HepG2 (cell line): Measurements from ENCODE around the gene COPZ1. TPM values are rescaled to one million over a fixed set of nuclear protein-coding genes. Genes with fewer than 3 reads are reported as not detected.

Experiments
- AFF4 ChIP-seq: sonication (generic); formaldehyde crosslinking; IDR thresholded peaks from 2 replicates; pipeline ENCODE4 v1.4.0; 2020; ENCODE audit warnings: missing genetic modification reagents
- DPF2 ChIP-seq: sonication (generic); formaldehyde crosslinking; IDR thresholded peaks from 2 replicates; pipeline ENCODE4 v1.4.0; 2020; ENCODE audit warnings: mild to moderate bottlenecking, low read depth, missing genetic modification reagents, borderline replicate concordance
- DR1 ChIP-seq: sonication (generic); formaldehyde crosslinking; IDR thresholded peaks from 2 replicates; pipeline ENCODE4 v1.8.0; 2021; ENCODE audit warnings: mild to moderate bottlenecking, missing genetic modification reagents, inconsistent platforms
- ELF3 ChIP-seq: IDR thresholded peaks from 2 replicates; pipeline ENCODE4 v1.6.1; 2016; ENCODE audit warnings: missing genetic modification reagents, missing compliant biosample characterization
- FIP1L1 ChIP-seq: fragments of 200-400 bp; formaldehyde crosslinking; IDR thresholded peaks from 2 replicates; pipeline ENCODE4 v1.6.1; 2018; ENCODE audit warnings: low read depth, mild to moderate bottlenecking, low read length, moderate library complexity, borderline replicate concordance; ENCODE audit not compliant: insufficient read depth
- HNF4A ChIP-seq: sonication (generic); formaldehyde crosslinking; IDR thresholded peaks from 2 replicates; pipeline ENCODE4 v1.4.0; 2020; ENCODE audit warnings: missing genetic modification reagents
- HNRNPH1 ChIP-seq: fragments of 200-400 bp; formaldehyde crosslinking; optimal IDR thresholded peaks from 2 replicates; pipeline ENCODE3; 2017; ENCODE audit warnings: mild to moderate bottlenecking, low read depth, low read length
- MAFF ChIP-seq: IDR thresholded peaks from 2 replicates; pipeline ENCODE4 v1.6.1; 2011; ENCODE audit warnings: low read depth, low read length, improper control_type of control experiment
- MBD4 ChIP-seq: IDR thresholded peaks from 2 replicates; pipeline ENCODE4 v1.6.1; 2012; ENCODE audit warnings: low read length, inconsistent platforms, borderline replicate concordance
- PAF1 ChIP-seq: IDR thresholded peaks from 2 replicates; pipeline ENCODE4 v1.6.1; 2016; ENCODE audit warnings: missing genetic modification reagents, missing compliant biosample characterization
- PHF20 ChIP-seq: sonication (generic); formaldehyde crosslinking; IDR thresholded peaks from 2 replicates; pipeline ENCODE4 v1.5.0; 2020; ENCODE audit warnings: mild to moderate bottlenecking, missing genetic modification reagents
- POLR2AphosphoS5 ChIP-seq: IDR thresholded peaks from 2 replicates; pipeline ENCODE4 v1.6.1; 2012; ENCODE audit warnings: low read depth, low read length
- RBM22 ChIP-seq: fragments of 200-400 bp; formaldehyde crosslinking; optimal IDR thresholded peaks from 2 replicates; pipeline ENCODE3; 2017; ENCODE audit warnings: mild to moderate bottlenecking, low read length, moderate library complexity
- REXO4 ChIP-seq: sonication (generic); formaldehyde crosslinking; IDR thresholded peaks from 2 replicates; pipeline ENCODE4 v1.8.0; 2022; ENCODE audit warnings: missing genetic modification reagents, mild to moderate bottlenecking, borderline replicate concordance
- SALL1 ChIP-seq: sonication (generic); formaldehyde crosslinking; IDR thresholded peaks from 2 replicates; pipeline ENCODE4 v1.8.0; 2022; ENCODE audit warnings: mild to moderate bottlenecking, missing genetic modification reagents
- SRSF4 ChIP-seq: fragments of 200-400 bp; formaldehyde crosslinking; IDR thresholded peaks from one replicate; pipeline ENCODE4 v1.6.1; 2018; ENCODE audit warnings: mild to moderate bottlenecking, low read depth, low read length, moderate library complexity; ENCODE audit not compliant: poor library complexity, severe bottlenecking
- TRIM22 ChIP-seq: fragments of 450-650 bp; IDR thresholded peaks from 2 replicates; pipeline ENCODE4 v1.6.1; 2017
- ZNF10 ChIP-seq: sonication (generic); formaldehyde crosslinking; IDR thresholded peaks from 2 replicates; pipeline ENCODE4 v1.4.0; 2020; ENCODE audit warnings: mild to moderate bottlenecking, low read depth, missing genetic modification reagents, borderline replicate concordance
- ZNF543 ChIP-seq: sonication (generic); formaldehyde crosslinking; IDR thresholded peaks from 2 replicates; pipeline ENCODE4 v1.4.0; 2020; ENCODE audit warnings: mild to moderate bottlenecking, missing genetic modification reagents
- ZNF672 ChIP-seq: sonication (generic); formaldehyde crosslinking; IDR thresholded peaks from 2 replicates; pipeline ENCODE4 v1.8.1; 2022; ENCODE audit warnings: missing genetic modification reagents
- polyA plus RNA-seq, 8 experiments: library from polyadenylated mRNA; depleted of rRNA in 3 of 8; stranded (reverse) in 7 of 8; unstranded in 1 of 8; fragments of >200 nt; fragmentation: Illumina TruSeq in 4 of 8; extraction: Trizol in 4 of 8; gene quantifications; 2 replicates each; pipeline versions ENCODE4 v1.2.1 to v1.2.3, GENCODE V29; 2011 to 2016; ENCODE audit warnings: low read depth in 4 of 8, missing spikeins in 1 of 8, mixed read lengths in 1 of 8; ENCODE audit not compliant: insufficient read depth in 1 of 8
- total RNA-seq, 5 experiments: library from RNA; depleted of rRNA; stranded (reverse); fragments of >200 nt; fragmentation: Illumina TruSeq; extraction: Trizol; gene quantifications; 2 replicates each; pipeline ENCODE4 v1.2.3, GENCODE V29; 2016; ENCODE audit warnings: low read depth in 1 of 5
- TF ChIP-seq, protein P1 (sequence below): sonication (generic); formaldehyde crosslinking; conservative IDR thresholded peaks from 2 replicates; pipeline ENCODE4 v1.4.0; 2020; ENCODE audit warnings: missing genetic modification reagents

COPZ1 gene
- total and polyA plus RNA-seq, 2 of the 13 experiments (the other 11 are each of a cell fraction or from before 2014, with no cell fraction given), result 125 to 184 TPM

DNA sequence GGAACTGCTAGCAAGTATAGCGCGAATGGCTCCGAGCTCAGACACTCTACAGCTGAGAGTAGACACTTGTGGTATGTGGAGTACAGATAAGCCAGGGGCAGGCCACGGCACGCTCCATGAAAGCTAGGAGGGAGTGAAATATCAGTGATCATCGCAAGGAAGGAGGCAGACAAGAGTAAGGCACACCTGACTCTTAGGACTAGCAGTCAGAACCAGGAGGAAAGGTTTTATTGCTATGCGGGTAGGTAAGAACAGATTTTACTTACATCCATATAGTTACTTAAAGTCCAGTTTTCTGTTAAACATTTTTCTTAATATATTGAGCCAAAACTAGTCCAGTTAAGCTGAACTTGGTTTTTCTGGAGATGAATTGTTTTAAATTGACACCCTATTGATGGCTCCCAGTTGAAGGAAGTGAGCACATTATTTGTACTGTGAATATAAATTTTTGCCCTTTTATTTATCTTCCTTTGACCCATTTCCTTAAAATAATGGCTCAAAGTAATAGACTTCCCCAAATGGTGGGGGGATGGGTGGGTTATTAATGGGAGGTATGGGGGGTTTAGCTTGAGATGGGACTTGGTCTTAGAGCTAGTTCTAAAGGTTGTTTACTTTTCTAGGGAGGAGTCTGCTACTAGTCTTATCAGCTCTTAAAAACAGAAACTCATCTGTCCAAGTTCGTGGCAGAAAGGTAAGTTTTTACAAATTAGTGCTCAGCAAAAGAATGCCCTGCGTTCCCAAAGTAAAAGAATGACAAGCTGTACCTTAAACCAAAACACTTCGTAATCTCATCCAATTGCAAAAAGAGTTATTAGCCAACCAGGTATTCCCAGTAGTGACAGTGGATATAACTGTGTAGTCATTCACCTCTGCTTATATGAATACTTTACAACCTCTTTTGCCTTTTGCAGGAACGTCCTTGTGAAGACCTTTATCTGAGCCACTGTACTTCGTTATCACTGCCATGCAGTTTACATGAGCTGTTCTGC lies 38.6 kb upstream of the COPZ1 start (continued):
- TF ChIP-seq, protein P1, sequence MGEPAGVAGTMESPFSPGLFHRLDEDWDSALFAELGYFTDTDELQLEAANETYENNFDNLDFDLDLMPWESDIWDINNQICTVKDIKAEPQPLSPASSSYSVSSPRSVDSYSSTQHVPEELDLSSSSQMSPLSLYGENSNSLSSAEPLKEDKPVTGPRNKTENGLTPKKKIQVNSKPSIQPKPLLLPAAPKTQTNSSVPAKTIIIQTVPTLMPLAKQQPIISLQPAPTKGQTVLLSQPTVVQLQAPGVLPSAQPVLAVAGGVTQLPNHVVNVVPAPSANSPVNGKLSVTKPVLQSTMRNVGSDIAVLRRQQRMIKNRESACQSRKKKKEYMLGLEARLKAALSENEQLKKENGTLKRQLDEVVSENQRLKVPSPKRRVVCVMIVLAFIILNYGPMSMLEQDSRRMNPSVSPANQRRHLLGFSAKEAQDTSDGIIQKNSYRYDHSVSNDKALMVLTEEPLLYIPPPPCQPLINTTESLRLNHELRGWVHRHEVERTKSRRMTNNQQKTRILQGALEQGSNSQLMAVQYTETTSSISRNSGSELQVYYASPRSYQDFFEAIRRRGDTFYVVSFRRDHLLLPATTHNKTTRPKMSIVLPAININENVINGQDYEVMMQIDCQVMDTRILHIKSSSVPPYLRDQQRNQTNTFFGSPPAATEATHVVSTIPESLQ (CRISPR knock-in tag), result no peak
- TF ChIP-seq HNF4A (no peak), ELF3 (CRISPR knock-in tag) (no peak), SALL1 (CRISPR knock-in tag) (0 out of 2 replicates have a peak, but pooled peaks have one; percentile 18), MAFF (no peak), ZNF10 (CRISPR knock-in tag) (no peak), ZNF543 (CRISPR knock-in tag) (0 out of 2 replicates have a peak, but pooled peaks have one; percentile 38), REXO4 (no peak), ZNF672 (CRISPR knock-in tag) (no peak), AFF4 (no peak), DPF2 (CRISPR knock-in tag) (no peak), PAF1 (CRISPR knock-in tag) (peak; percentile 80; the same call in 1 of the 2 replicates), SRSF4 (no peak), RBM22 (peak; percentile 97), DR1 (CRISPR knock-in tag) (no peak), TRIM22 (no peak), PHF20 (CRISPR knock-in tag) (no peak), HNRNPH1 (peak; percentile 86), POLR2AphosphoS5 (peak; percentile 68), FIP1L1 (no peak), MBD4 (peak; percentile 59; the same call in 1 of the 2 replicates)
